Kidney epithelial cell (primary cell): ENCODE measurements around the gene LETM1. TPM values are rescaled to one million over a fixed set of nuclear protein-coding genes. Genes with fewer than 3 reads are reported as not detected.

Experiments used
- DNase-seq: peaks from one replicate; pipeline ENCODE4 v3.0.0-alpha.2; 2010; ENCODE audit warnings: low read depth
- H3K27me3 ChIP-seq: 2 replicates; pipeline ENCODE4 v1.6.0; 2011; ENCODE audit warnings: low read length; ENCODE audit not compliant: control insufficient read depth, insufficient read depth
- H3K36me3 ChIP-seq: 2 replicates; pipeline ENCODE4 v1.5.1; 2011; ENCODE audit warnings: low read length; ENCODE audit not compliant: control insufficient read depth, insufficient read depth
- H3K4me3 ChIP-seq: 2 replicates; pipeline ENCODE4 v1.5.1; 2011; ENCODE audit warnings: low read depth, mild to moderate bottlenecking, control low read depth, low read length
- total RNA-seq: library from RNA; depleted of rRNA; stranded (reverse); fragments of >200 nt; gene quantifications from 2 replicates; pipeline ENCODE4 v1.2.3, GENCODE V29; 2015
- TF ChIP-seq, protein P1 (sequence below): IDR thresholded peaks from 2 replicates; pipeline ENCODE4 v1.5.1; 2011; ENCODE audit warnings: mild to moderate bottlenecking, moderate library complexity, low read length, control low read depth, inconsistent platforms; ENCODE audit not compliant: insufficient read depth, poor library complexity, severe bottlenecking

The LETM1 gene
- total RNA-seq, 1 donor from 2014 or later = 41.5 TPM

DNA sequence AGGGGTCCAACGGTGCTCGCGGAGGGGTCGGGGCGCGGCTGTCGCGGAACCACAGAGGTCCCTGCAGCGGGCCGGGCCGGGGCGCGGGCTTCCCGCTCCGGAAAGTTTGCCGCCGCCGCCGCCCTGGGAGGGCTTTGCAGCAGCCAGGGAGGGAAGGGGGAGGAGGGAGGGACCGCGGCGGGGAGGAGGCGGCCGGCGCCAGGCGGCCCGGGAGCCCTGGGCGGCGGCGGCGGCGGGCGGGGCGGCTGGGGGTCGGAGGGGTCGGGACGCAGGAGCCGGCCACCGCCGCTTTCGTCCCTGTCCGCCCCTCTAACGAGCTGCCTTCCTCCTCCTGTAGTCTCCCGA, 62.5 kb downstream of the LETM1 start:
- DNase-seq = no peak
- Histone ChIP-seq H3K27me3 (peaks cover 60% of the 10 kb centered on the region), H3K4me3 (peak overlapping the region; percentile 41), H3K36me3 (no peaks in the 10 kb centered on the region)
- TF ChIP-seq, protein P1, sequence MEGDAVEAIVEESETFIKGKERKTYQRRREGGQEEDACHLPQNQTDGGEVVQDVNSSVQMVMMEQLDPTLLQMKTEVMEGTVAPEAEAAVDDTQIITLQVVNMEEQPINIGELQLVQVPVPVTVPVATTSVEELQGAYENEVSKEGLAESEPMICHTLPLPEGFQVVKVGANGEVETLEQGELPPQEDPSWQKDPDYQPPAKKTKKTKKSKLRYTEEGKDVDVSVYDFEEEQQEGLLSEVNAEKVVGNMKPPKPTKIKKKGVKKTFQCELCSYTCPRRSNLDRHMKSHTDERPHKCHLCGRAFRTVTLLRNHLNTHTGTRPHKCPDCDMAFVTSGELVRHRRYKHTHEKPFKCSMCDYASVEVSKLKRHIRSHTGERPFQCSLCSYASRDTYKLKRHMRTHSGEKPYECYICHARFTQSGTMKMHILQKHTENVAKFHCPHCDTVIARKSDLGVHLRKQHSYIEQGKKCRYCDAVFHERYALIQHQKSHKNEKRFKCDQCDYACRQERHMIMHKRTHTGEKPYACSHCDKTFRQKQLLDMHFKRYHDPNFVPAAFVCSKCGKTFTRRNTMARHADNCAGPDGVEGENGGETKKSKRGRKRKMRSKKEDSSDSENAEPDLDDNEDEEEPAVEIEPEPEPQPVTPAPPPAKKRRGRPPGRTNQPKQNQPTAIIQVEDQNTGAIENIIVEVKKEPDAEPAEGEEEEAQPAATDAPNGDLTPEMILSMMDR = no peak

DNA sequence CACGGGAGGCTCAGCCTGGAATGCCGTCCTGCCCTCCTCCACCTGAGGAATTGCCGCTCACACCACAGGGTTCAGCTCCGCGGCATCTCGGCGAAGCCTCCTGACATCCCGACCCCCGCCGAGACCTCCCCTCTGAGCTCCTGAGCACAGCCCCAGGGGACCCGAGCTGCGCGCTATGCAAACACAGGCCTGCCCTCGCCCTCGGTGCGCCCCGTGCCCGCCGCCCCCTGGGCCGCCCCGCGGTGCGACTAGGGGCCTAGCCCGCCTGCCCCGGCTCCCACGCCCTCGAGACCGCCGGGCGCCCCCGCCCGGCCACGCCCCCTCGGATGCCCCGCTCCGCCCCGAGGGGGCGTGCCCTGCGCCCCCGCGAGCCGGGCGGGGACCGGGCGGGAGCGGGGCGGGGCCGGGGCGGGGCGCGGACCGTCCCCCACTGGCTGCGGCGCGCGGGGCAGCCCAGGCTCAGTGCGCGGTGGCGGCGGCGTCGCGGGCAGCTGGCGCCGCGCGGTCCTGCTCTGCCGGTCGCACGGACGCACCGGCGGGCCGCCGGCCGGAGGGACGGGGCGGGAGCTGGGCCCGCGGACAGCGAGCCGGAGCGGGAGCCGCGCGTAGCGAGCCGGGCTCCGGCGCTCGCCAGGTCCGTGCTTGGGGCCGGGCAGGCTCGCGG, 63.0 kb downstream of the LETM1 start, which contains the start of gene FGFR3:
Gene FGFR3, plus strand, starts transcription at position 462 of the 664 bp plus-strand sequence. CDS start 642 bp downstream, outside the sequence.
- H3K4me3 ChIP-seq = peak within 1 kb of the TSS; percentile 41
- TF ChIP-seq, protein P1 = no peak
- peaks cover 58% of the 10 kb centered on the region for H3K27me3 ChIP-seq
- H3K36me3 ChIP-seq = no peaks in the 10 kb centered on the region
- DNase-seq = no peak

DNA sequence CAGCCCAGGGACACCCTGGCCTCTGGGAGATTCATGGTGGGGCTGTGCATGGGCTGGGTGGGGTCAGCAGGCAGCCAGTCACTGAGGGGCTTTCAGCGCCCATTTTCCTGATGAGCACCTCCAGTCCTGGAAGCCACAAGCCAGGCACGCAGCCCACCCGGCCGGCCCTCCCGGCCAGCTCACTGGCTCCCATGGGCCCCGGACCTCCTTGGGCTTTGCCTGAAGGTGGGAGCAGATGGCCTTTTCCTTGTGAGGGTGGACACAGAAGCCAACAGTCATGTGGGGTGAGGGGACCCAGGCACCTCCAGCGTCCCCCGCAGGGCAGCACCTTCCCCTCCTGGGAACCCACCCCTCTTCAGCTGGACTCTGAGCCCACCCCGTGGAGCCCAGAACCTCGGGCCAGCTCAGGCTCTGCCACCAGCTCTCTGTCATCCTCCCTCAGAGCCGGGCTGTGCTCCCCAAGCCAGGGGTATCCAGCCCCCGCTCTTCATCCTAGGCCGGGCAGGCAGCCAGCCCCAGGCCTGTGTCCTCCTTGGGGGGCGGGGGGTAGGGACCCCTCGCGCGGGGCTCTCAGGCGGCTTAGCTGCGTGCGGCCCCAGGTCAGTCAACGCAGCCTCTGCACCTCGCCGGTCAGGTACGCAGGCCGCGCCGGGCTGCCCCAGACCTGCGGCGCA, 63.7 kb downstream of the LETM1 start:
- peaks cover 56% of the 10 kb centered on the region for H3K27me3 ChIP-seq
- TF ChIP-seq, protein P1 = no peak
- no peaks in the 10 kb centered on the region for H3K36me3 ChIP-seq
- DNase-seq = no peak
- H3K4me3 ChIP-seq = no peak overlapping the region

DNA sequence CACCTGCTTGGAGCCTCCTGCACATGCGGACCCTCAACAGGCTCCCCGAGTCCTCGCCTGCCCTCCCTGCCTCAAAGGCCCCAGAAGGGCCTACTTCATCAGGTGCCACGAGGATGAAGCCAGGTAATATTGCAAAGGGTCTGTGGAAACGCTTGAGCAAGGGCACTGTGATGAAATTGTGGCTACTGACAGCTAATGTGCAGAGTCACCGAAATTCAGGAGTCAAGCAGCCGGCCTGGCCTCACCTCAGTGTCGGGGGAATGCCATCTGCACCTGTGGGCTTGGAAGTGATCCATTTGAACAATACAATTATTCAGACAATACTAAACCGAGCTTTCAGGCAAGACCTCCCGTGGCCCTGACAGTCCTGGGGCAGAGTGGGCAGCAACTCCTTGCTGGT, 66.0 kb downstream of the LETM1 start:
- no peak for DNase-seq

DNA sequence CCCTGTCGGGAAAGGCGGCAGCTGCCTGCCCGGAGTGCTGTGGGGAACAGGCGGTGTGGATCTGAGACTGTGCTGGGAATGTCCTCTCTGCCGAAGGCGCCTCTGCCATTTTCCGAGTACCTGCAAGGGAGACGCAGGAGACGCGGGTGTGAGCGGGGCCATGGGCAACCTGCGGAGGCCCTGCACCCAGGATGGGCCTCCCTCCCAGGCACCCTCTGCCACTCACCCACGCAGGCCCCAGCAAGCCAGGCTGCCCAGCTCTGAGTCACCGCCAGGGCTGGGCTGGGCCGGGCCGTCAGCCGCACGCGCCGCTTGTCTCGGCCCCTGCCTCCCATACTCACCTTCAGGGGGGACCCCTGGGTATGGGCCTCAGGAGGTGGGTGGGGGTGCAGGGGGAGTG, 66.4 kb downstream of the LETM1 start:
- no peak for DNase-seq
- Histone ChIP-seq H3K27me3 (peaks cover 48% of the 10 kb centered on the region), H3K4me3 (no peak overlapping the region), H3K36me3 (no peaks in the 10 kb centered on the region)
- TF ChIP-seq, protein P1 = no peak

More for the DNA sequence above, 66.0 kb downstream of the LETM1 start:
- no peaks in the 10 kb centered on the region for H3K36me3 ChIP-seq
- no peak overlapping the region for H3K4me3 ChIP-seq
- peaks cover 52% of the 10 kb centered on the region for H3K27me3 ChIP-seq
- TF ChIP-seq, protein P1 = no peak
